NCI-H1048 (cell line): ENCODE measurements around the gene ELFN1.

Experiments used
- DNase-seq: peaks from one replicate; lab custom pipeline; 2025; lab: John Stamatoyannopoulos, UW

Gene ELFN1

GRCh38 chr7:1742555-1743303 is 72.7 kb downstream of the ELFN1 start:
- DNase-seq: no peak

GRCh38 chr7:1743481-1744230 is 73.6 kb downstream of the ELFN1 start:
- no peak for DNase-seq

GRCh38 chr7:1744296-1745017 is 74.4 kb downstream of the ELFN1 start:
- no peak for DNase-seq

GRCh38 chr7:1745018-1745532 is 75.0 kb downstream of the ELFN1 start:
- no peak for DNase-seq

- no peak for DNase-seq
Observed at GRCh38 chr7:1745576-1746490, 75.8 kb downstream of the ELFN1 start.

GRCh38 chr7:1746491-1746975 is 76.5 kb downstream of the ELFN1 start:
- no peak for DNase-seq

GRCh38 chr7:1747004-1747801 is 77.1 kb downstream of the ELFN1 start:
- no peak for DNase-seq

GRCh38 chr7:1748076-1748838 is 78.2 kb downstream of the ELFN1 start:
- no peak for DNase-seq

- no peak for DNase-seq
Observed at GRCh38 chr7:1748839-1749173, 78.7 kb downstream of the ELFN1 start.

GRCh38 chr7:1749351-1749863 is 79.3 kb downstream of the ELFN1 start:
- no peak for DNase-seq

GRCh38 chr7:1749864-1750466 is 79.9 kb downstream of the ELFN1 start:
- DNase-seq: no peak

GRCh38 chr7:1750541-1751021 is 80.5 kb downstream of the ELFN1 start:
- DNase-seq: no peak

GRCh38 chr7:1752111-1752510 is 82.0 kb downstream of the ELFN1 start:
- DNase-seq: no peak

GRCh38 chr7:1752771-1753563 is 82.9 kb downstream of the ELFN1 start:
- no peak for DNase-seq

- DNase-seq: no peak
Observed at GRCh38 chr7:1753564-1753867, 83.4 kb downstream of the ELFN1 start.

- no peak for DNase-seq
Observed at GRCh38 chr7:1754345-1754908, 84.3 kb downstream of the ELFN1 start.

- DNase-seq: no peak
Observed at GRCh38 chr7:1755783-1756625, 85.9 kb downstream of the ELFN1 start.
